Measurements from ENCODE around the gene SORCS2.

Gene SORCS2

DNA sequence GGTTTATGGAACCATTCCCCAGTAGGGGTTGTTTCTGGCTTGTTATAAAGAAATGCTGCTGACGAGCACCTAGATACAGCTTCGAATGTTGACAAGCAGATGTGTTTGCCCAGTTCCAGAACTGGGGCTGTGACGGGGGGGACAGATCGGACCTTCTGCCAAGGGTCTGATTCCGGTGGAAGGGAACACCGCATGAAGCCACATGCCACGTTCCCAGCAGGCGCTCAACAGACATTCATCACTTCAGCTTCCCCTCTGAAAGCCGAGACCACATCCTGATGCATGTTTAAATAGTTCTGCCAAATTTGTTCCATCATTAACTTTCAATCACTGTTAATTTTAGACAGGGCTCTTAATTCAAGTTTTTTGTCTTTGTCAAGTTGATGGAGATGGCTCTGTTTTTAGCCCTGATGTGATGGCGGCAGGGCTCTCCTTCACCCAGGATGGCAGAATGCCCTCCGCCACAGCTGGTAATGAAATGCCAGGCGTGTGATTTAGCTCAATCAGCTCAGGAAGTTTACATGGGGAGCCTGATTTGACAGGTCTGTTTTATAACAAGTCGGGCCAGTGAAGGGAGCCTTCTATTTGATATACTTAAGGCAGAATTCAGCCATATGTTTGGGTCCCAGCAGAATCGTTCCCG, 185.0 kb downstream of the SORCS2 start:
- no peak for DNase-seq (ENCODE audit: low spot score)

DNA sequence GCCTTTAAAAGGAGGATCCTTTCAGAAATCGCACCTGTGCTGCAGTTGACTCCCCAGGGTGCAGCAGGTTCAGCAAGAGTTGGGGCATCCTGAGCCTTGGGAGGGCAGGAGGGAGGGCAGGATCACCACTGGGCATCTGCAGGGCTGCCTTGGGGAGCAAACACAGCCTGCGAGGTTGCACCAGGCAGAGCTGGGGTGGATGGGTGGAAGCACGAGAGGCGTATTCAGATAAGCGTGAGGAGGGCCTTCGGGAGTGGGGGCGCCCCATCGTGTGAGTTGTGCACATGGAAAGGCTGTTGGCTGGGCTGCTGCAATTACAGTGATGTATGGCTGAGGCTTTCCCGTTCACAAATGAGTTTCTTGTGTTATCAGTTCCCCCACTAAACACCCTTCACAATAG, 186.8 kb downstream of the SORCS2 start:
- no peak for DNase-seq (ENCODE audit: low spot score)

DNA sequence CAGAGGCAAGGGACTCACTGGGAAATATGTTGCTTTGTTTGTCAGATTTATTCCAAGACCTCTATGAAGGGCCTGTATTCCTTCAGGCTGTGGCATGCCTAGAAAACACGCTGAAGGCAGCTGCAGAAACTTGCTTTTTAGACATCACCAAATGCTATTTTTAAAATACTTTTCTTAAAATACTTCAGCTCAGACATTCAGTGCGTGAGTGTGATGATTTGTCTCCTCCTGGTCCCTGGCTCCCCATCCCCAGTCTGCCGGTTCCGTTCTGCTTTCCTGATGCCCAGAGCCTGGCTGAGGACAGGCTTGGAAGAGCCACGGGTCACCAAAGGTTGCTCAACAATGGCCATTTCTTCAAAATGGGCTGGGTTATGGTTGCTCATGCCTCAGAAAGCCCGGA, 187.4 kb downstream of the SORCS2 start:
- DNase-seq (ENCODE audit: low spot score): no peak

- no peak for DNase-seq (ENCODE audit: low spot score)
Measured at GRCh38 chr4:7381221-7381889, 189.0 kb downstream of the SORCS2 start.

GRCh38 chr4:7381890-7382633, 189.7 kb downstream of the SORCS2 start:
- no peak for DNase-seq (ENCODE audit: low spot score)

DNA sequence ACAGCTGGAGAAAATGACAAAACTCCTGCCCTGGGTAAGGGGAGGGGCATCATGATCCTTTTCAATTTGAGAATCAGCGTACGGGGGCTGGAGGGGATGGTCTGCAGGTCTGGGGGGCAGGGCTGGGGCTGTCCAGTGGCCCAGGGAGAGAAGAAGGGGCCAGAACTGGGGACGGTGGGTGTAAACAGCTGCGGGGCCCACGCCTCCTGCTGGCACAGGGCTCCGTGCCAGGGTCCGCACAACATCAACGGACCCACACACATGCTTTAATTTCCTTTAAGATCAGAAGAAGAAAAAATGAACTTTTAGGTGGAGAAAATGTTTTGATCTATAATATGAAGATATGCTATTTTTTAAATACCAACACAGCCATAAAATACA, 190.3 kb downstream of the SORCS2 start:
- no peak for DNase-seq (ENCODE audit: low spot score)

- no peak for DNase-seq (ENCODE audit: low spot score)
Measured at GRCh38 chr4:7383266-7383665, 190.9 kb downstream of the SORCS2 start.

- no peak for DNase-seq (ENCODE audit: low spot score)
Measured at GRCh38 chr4:7384003-7384928, 191.9 kb downstream of the SORCS2 start.

GRCh38 chr4:7384929-7385890, 192.9 kb downstream of the SORCS2 start:
- no peak for DNase-seq (ENCODE audit: low spot score)

DNA sequence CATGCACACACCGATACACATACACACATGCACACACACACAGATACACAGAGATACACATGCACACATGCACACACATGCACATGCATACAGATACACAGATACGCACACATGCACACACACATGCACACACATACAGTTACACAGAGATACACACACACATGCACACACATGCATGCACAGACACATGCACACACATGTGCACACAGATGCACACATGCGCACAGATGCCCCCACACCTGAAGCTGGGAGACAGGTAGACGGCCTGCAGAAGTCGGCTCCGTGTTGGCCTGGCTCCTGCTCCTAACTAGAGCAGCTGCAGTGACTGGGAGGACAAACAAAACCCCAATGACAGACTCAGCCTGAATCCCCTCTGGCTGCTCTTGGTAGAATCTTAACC, 195.6 kb downstream of the SORCS2 start:
- DNase-seq (ENCODE audit: low spot score): no peak

- no peak for DNase-seq (ENCODE audit: low spot score)
Measured at GRCh38 chr4:7388627-7389026, 196.3 kb downstream of the SORCS2 start.

DNA sequence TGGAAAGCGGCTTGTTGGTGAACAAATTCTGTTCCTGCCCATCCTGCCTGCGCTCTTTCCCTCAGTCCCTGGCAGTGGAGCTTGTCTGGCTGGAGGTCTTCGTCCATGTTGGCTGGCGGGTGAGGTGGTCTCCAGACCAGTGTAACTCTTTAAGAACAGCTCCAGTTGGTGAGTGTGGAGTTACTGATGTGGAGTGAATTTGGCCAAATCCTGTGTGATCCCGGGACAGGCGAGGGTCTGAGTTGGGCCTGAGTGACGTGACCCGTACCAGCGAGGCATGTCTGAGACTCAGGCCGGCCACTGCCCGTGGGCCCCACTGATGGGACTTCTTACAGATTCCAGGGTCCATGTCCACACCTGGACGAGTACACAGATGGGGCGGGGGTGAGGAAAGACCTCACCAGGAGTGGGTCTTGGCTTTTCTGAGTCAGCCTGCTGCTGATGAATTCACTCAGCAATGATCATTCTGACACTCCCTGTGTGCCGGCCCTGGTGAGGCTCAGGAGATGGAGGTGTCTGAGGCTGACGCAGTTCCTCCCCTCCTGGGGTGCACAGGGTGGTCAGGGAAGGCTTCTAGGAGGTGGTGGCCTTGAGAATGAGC, 196.9 kb downstream of the SORCS2 start:
- no peak for DNase-seq (ENCODE audit: low spot score)

DNA sequence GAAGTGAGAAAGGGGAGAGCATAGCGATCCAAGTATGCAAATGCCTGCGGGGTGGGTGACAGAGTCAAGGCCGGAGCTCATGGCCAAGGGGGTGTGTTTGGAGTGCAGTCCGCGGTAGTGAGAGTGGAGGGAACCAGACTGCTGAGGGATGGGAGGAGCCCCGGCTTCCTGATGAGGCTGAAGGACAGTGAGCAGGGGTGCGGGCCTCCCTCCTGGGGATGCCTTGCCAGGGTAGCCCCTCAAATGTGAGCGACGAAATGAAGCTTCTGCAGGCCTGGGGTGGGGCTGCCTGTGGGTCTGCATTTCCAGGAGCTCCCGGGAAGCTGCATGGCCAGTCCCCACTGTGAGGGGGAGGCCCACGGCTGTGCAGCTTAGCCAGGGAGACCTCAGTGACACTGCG, 197.4 kb downstream of the SORCS2 start:
- no peak for DNase-seq (ENCODE audit: low spot score)

DNA sequence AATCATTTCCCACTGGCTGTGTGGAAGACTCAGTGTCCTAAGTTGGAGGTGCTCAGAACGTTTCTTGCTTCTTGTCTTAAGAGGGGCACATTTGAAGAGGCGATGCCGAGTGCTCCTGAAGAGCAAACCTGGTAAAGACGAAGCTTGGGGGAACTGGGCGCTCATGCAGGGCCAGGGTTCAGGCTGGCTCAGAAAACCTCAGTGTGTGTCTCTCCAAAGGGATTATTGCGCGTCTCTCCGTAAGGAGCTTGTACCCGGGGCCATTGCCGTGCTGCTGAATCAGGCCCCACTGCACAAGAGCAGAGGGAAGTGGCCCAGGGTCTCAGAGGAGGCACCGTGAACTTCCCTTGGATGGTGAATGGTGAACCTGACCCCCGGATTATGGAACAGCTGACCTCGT, 198.0 kb downstream of the SORCS2 start:
- DNase-seq (ENCODE audit: low spot score): no peak

- DNase-seq (ENCODE audit: low spot score): no peak
Measured at GRCh38 chr4:7390906-7391636, 198.7 kb downstream of the SORCS2 start.

- no peak for DNase-seq (ENCODE audit: low spot score)
Measured at GRCh38 chr4:7391637-7392437, 199.5 kb downstream of the SORCS2 start.

- DNase-seq (ENCODE audit: low spot score): no peak
Measured at GRCh38 chr4:7392438-7393421, 200.4 kb downstream of the SORCS2 start.

All from germinal center (tissue), 1 donor.